CMK (cell line): Measurements from ENCODE around the gene PGBD5.

Experiments
- DNase-seq: peaks from one replicate; pipeline ENCODE4 v3.0.0-alpha.2; 2010; ENCODE audit warnings: low read depth

The PGBD5 gene

DNA sequence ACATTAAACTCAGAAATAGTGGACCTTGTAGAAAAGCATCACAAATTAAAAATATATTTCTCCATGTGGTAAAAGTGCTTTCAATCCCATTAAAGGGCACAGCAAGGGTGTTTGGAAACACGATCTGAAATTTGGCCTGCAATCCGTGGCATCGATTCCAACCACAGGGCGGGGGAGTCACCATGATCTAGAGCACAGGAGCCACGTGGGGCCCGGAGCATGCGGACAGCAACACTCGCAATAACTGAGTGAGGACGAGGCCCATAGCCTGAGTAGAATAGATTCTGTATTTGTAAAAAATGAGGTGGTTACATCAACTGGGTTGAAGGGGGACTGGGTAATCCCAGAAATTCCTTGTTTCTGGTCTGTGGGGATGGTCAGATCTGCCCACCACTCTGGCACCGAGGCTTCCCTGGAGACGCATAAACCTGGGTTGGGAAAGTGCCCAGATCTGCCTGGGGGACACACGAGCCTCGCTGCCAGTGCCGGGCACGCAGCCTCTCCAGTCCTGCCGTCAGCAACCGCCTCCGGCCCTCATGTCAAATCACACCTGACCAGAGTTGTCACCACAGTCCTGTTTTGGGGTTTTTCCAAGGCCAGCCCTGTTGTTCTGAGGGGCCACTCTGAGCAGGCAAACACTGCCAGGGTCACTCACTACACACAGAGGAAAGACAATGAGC is 104.3 kb downstream of the PGBD5 start:
- no peak for DNase-seq

DNA sequence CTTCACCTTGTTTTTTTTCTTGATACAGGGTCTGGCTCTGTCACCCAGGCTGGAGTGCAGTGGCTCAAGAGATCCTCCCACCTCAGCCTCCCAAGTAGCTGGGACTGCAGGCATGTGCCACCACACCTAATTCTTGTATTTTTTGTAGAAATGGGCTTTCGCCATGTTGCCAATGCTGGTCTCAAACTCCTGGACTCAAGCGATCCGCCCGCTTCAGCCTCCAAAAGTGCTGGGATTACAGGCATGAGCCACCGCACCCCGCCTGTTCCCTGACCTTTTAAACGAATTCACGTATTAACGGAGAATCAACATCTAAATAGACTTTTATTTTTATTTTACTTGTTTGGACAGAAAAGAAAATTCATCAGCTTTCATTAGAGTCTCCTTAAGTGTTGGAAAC is 104.8 kb downstream of the PGBD5 start:
- DNase-seq = no peak

DNA sequence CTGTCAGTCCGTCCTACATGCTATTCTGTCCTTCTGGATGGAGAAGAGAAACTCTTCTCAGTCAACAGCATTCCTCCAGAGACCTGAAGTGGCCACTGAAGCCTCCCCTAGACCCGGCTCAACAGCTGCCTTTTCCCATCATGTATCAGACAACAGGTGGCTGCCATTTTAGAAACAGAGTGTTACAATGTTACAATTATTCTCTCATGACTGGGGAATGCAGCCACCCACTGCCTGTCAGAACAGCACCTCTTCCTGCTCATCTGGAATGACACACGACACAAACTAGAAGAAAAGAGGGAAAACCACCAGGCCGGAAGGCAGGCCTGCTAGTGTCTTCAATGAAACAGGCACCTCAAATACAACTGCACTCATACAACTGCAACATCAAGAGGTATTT is 105.3 kb downstream of the PGBD5 start:
- no peak for DNase-seq

DNA sequence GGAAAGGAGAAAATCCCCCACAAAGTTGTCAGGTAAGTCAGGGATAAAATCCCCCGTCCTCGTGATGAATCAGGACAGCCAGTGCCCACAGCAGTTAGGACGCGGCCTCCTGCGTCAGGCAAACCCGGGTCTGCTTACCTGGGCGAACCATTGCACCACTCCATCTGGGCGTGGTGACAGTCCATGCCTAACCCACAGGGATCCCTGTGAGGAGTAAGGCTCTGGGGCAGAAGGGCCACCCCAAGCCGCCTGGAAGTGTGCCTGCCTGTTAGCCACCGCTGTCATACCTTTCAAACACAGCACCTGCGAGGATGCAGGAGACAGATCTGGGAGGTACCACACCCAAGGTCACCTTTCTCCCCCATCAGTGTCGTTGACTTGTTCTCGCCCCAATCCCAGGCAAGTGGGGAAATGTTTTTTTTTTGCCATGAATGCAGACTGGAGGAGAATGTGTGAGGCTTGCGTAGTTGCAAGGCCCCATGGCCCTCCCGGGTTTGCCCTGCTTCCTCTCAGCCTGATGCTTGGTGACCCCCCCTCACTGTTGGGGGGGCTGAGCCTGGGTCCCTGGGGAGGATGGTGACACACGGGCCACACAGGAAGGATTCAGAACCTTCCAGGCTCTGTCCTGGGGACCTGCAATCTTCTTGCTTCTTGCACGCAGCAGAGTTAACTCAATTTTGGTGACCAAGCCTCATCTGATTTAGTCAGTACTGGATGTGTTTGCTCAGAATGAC is 107.0 kb downstream of the PGBD5 start:
- no peak for DNase-seq

DNA sequence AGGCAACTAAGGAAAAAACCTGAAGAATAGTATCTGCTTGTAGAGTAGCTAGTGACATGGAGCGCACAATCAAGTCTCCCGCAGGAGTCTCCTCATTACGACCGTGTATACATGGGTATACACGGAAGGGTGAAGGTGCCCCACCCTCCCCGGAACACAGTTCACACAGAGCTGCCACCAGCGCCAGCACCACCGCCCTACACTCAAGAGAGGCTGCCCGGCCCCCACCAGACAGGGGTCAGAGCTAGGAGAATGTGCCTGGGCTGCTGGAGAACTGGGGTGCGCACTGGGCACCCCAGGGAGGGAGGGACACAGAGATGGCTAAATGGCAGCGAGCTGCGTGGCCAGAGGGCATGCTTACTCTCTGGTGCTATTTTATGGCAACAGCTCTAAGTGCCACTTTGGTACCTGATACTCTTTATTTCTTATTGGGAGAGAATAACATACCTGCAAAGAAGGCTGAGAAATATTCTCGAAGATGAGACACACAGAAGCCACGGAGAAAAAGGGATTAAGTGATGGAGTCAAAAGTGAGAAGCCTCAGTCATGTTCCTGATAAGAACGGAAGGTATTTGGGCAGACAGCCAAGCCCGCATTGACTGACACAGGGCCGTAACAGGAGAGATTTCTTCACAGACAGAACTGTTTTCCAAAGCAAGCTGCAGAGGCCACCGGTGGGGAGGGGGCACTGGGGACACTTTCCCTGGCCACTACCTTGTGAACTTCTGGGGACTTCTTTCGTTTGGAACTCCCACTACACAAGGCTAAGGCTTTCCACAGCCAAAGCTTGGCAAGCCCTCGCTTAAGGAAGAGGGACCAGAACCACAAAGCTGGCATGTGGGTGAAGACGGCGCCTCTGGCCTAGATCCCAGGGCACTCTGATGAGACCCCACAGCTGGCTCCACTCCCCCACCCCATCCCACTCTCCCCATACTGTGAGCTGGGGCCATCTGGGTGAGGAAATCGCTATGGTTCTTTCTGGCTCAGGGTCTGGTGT is 108.0 kb downstream of the PGBD5 start:
- no peak for DNase-seq

DNA sequence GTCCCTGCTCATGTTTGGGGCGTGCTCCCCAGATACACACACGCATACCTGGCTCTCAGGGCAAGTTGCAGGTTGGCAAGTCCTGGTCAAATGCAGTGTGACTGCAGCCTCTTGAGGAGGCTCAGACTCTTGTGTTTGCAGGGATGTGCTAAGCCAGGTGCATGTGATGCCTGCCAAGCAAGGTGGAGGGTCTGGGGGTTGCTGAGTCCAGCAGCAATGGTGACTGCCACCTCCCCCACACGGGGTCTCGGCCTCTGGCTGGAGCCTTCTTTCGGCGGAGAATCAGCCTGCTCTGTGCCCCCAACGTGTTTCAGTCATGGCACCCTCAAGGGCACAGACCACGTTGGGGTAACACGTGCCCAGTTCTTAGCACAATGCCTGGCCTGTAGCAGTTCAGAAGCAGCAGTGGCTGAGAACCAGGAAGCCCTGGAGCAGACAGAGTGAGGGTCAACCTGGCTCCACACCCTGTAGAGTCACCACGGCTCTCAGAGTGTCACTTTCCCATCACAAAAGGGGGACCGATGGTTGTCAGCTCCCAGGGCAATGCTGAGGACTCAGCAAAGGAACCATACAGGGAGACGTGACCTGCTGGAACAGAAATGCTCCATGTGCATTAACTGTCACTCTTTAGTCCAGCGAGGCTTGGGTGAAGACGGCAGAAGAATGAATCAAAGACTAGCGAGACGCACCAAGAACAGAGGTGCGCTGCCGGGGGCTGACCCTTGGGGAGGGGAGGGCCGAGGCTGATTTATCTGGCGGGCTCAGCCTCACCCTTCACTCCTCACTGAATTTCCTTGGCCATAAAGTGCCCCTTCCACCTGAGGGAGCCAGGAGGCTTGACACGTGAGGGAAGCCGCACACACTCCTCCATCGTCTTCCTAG is 109.0 kb downstream of the PGBD5 start:
- no peak for DNase-seq

DNA sequence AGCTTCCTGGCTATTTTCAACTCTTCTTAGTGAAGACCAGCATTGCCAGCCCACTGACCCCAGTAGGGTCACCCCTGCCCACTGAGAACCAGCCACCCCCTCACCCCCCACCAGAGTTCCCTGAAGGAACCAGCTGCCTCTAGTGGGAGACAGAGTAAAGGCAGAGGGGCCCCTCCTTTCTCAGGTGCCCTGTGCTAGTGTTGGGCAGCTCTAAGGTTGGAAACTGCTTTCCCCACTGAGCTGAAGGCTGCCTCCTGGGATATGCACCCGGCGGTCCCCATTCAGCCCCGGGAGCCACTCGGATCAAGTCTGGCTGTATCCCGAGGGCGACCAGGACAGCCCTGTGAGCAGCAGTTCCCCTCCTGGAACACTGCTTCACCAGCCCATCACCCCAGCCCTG is 111.0 kb downstream of the PGBD5 start:
- no peak for DNase-seq

DNA sequence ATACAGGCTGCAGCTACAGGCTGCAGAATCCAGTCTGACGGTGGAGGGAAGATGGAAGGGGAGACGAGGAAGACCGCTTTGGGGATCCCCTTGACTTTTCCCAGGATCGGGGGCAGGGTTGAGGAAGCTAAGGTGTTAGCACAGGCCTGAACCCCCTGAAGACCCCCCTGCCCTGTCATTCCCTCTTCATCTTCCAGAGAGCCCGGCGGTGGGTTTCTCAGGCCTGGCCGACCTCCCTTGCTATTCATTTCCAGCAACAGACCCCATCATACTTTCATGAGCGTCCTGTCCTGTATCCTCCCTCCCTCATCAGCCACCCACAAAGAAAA is 112.0 kb downstream of the PGBD5 start:
- DNase-seq = no peak

DNA sequence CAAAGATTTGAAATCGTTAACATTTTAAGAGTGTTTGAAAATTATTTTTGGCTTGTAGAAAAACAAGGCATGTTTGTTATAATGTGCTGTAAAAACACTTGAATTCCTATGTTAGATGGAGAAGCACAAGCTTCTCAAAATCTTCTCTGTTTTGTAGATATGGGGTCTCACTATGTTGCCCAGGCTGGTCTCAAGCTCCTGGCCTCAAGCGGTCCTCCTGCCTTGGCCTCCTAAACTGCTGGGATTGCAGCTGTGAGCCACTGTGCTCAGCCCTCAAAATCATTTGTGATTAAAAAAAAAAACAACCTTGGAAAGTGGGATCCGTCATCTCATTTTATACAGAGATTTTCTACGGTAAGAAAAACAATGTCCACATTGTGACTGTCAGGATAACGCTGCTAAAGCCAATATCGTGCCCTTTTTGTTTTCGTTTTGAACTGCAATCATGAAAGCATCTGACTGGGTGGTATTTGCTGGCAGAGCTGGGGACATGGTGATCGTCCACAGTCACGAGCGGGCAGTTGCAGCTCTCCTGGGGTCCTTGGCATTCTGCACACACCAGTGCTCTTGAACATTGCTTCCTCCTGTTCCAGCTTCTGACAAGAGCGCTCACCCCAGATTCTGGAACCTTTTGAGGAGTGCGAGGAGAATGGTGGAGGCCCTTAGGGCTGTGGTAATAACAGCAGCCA is 112.5 kb downstream of the PGBD5 start:
- no peak for DNase-seq

DNA sequence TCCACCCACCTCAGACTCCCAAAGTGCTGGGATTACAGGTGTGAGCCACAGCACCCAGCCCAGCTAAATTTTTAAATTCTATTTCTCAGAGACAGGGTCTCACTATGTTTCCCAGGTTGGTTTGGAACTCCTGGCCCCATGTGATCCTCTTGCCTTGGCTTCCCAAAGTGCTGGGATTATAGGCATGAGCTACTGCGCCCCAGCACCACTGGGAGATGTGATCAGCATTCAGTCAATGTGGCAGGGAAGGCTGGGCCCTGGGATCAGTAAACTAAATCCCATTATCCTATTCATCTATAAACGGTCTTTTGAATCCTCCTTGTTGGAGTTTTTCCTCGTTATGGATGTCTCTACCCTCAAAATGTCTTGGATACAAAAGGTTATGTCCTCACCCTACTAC is 113.5 kb downstream of the PGBD5 start:
- no peak for DNase-seq

DNA sequence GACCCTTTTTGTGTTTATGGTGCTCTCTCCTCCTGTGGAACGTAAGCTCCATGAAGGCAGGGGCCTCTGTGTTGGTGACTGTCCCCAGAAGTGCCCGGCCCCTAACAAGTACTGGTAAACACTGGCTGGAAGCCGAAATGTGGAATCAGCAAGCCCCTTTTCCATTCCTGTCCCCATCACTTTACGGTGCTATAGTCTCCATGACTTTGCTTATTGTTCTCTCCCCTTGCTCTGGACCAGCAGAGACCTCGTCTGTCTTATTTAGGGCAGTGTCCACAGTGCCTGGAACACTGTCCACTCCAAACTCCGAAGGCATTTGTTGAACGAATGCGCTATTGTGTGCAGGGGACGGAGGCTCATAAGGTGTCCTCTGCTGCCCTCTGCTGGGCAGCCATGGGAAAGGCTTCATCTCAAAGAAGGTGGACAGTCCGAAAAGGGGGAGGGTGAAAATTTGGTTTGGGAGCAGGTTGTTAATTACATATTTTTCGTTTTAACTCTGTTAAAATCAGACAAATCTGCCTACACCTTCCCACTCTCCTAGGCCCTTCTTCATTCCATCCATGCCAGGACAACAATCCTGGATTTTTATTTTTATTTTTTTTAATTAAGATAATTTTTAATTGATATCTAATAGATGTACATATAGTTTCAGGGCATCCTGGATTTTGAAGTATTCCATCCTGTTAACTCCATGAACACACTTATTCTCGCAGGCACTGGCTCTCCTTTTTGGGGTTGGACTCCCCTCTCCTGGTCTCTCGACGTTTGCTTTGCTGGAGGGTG is 115.6 kb downstream of the PGBD5 start:
- DNase-seq = peak; percentile 64

DNA sequence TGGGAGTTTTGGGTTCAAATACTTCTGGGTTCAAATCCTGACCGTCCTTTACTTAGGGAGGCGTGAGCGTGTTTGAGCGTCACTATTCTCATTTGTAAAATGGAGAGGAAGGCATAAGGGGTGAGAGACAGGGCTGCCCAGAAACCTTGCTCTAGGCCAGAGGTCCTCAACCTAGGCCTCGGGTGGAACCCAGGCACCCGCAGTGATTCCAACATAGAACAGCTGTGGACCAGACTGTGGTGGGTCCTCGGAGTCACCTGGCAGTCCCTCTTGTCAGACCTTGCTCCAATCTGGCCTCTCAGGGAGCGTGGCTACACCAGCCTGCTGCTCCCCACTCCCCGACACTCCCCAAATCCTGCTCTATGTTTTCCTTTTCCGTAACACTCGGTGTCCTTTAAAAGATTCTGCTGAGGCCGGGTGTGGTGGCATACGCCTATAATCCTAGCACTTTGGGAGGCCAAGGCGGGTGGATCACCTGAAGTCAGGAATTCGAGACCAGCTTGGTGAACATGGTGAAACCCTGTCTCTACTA is 116.4 kb downstream of the PGBD5 start:
- DNase-seq = no peak

DNA sequence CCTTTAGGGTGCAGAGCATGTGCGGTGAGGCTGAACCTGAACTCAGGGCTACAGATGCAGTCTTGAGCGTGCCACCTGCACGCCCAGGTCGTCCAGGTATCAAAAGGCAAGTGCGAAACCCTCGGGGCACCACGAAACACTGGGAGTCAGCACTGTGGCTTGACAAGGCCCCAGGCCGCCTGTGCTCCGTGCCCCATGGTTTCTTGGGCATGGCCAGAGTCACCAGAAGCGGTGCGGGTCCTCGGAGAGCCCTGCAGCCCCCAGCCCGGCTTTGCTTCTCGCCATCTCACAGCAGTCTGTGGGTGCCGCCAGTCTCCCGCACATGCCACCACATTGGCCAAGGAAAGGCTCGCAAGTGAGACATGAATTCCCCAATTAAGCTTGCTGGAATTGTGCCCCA is 117.3 kb downstream of the PGBD5 start:
- DNase-seq = no peak

DNA sequence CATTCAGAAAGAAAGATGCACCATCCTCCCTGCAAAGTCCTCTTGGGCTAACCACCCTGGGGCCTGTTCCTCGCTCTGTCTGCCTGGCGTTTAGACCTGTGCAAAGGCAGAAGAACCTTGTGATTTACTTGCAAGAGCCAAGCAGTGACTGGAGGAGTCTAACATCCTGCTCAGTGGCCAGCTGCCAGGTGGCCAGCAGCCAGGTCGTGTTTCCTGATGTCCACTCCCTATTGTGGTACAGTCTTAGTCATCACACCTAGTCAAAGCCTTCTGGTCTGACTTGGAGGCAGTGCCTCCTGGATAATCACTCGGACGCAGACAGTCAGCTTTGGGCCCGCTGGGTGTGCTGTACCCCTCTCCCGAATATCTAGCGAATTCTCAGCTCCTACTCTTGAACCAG is 118.1 kb downstream of the PGBD5 start:
- no peak for DNase-seq

DNA sequence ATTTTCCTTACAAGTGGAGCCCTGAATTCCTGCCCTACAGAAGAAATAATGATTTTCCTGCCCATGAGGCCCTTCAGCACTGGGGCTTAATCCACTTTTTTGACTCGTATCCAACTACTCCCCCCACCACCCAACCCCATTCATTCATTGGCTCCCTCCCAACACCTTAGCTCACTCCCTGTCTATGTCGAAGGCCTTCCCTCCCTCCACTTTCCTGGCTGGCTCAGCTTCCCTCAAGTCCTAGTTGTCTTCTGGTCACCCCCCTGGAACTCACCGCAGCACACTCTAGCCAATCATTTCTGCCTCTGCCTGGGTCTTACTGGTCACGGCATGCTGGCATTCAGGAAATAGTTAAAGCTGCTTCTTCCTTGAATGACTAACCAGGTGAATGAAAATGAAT is 118.9 kb downstream of the PGBD5 start:
- DNase-seq = no peak

DNA sequence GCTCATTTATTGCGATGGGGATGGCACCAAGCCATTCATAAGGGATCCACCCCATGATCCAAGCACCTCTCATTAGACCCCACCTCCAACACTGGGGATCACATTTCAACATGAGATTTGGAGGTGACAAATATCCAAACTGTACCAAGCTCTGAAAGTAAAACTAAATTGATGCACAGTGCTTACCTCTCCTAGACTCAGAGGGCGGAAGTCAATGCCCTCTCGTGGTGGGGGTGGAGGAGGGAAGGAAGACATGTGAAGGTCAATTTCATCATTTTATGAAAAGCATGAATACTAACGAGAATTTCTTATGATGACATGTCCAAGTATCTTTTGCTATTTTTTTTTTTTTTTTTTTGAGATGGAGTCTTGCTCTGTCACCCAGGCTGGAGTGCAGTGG is 120.0 kb downstream of the PGBD5 start:
- DNase-seq = no peak

DNA sequence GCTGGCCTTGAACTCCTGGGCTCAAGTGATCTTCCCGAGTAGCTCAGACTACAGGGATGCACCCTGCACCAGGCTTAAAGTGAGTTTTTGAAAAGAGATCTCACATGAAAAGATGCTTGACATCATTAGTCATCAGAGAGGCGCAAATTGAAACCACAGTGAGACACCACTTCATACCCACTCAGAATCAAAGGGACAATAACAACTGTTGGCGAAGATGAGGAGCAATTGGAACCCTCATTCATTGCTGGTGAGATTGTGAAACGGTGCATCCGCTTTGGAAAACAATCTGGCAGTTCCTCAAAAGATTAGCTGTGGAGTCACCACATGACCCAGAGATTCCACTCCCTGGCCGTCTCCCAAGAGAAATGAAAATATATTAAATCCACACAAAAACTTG is 122.3 kb downstream of the PGBD5 start:
- no peak for DNase-seq

DNA sequence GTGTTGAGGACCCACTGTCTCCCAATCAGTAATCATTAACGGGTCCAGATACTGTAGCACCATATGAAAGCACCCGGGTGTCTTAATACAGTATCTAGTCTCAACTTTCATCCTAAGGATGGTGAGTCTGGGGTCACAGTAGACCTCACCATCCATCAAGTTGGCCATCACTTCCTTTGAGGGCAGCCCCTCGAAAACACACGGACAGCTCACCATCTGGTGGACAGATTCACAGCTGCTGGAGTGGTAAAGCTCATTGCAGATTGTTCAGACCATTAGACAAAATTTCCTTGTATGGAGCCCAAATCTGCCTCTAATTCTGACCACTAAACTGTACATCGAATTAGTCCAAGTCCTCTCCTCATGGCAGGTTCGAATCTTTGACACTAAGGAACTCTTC is 123.1 kb downstream of the PGBD5 start:
- DNase-seq = peak; percentile 18

DNA sequence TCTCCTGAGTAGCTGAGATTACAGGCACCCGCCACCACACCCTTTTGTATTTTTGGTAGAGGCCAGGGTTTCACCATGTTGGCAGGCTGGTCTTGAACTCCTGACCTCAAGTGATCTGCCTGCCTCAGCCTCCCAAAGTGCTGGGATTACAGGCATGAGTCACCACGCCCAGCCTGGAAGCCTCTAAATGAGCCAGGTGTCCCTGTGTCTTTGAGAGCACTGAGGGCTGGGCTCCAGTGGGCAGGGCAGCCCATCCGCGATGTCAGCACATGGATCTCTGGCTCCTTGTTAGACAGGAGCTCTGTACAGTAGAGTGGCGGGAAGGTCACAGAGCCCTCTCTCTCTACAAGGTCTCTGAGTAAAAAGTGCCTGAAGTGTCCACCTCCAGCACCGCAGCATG is 124.3 kb downstream of the PGBD5 start:
- no peak for DNase-seq

DNA sequence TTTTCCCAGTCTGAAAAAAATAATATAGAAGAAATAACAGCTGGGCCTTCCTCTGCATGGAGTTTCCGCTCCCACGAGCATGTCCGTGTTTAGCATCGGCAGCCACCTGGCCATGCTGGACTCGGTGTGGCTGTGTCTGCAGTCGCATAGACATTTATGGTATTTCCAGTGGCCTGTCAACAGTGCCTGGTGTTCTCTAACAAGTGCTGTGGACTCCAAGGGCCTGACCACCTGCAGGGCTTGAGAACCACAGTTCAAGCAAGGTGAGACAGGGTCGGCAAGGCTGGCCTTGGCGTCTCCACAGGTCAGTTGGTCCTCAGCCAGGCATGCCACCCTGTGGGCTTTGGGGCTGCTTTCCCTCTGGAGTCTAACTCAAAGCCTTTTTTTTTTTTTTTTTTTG is 124.8 kb downstream of the PGBD5 start:
- no peak for DNase-seq
